Parathyroid adenoma (tissue), 2 donors: ENCODE measurements around the gene TLR5.

Source experiments
- H2AFZ ChIP-seq: fragments of 300-600 bp; sonication (generic); one replicate; pipeline ENCODE4 v1.7.0; 2017; ENCODE audit warnings: antibody characterized with exemption, mild to moderate bottlenecking
- H3K27ac ChIP-seq: fragments of 300-600 bp; sonication (generic); one replicate; pipeline ENCODE4 v1.7.0; 2017
- H3K27me3 ChIP-seq: fragments of 300-600 bp; sonication (generic); one replicate; pipeline ENCODE4 v1.7.0; 2017; ENCODE audit warnings: low read length; ENCODE audit not compliant: control insufficient read depth, insufficient read depth
- H3K36me3 ChIP-seq: fragments of 300-600 bp; sonication (generic); one replicate; pipeline ENCODE4 v1.7.0; 2017; ENCODE audit warnings: low read length; ENCODE audit not compliant: control insufficient read depth, insufficient read depth
- H3K4me1 ChIP-seq: fragments of 300-600 bp; sonication (generic); one replicate; pipeline ENCODE4 v1.7.0; 2017; ENCODE audit warnings: control low read depth
- H3K4me2 ChIP-seq: fragments of 300-600 bp; sonication (generic); one replicate; pipeline ENCODE4 v1.7.0; 2017; ENCODE audit warnings: low read length
- H3K4me3 ChIP-seq: fragments of 300-600 bp; sonication (generic); one replicate; pipeline ENCODE4 v1.7.0; 2017; ENCODE audit warnings: low read depth, low read length
- H3K79me2 ChIP-seq: fragments of 300-600 bp; sonication (generic); one replicate; pipeline ENCODE4 v1.7.0; 2017; ENCODE audit warnings: control low read depth
- H3K9ac ChIP-seq: fragments of 300-600 bp; sonication (generic); one replicate; pipeline ENCODE4 v1.7.0; 2017; ENCODE audit warnings: mild to moderate bottlenecking
- H3K9me3 ChIP-seq: fragments of 300-600 bp; sonication (generic); one replicate; pipeline ENCODE4 v1.7.0; 2017; ENCODE audit warnings: low read length; ENCODE audit not compliant: control insufficient read depth
- TF ChIP-seq, protein P1 (sequence below): fragments of 300-600 bp; sonication (generic); IDR thresholded peaks from one replicate; pipeline ENCODE4 v1.7.0; 2017; ENCODE audit warnings: antibody characterized with exemption, mild to moderate bottlenecking
- donor health status: primary hyperparathyroidism.

Gene TLR5

DNA sequence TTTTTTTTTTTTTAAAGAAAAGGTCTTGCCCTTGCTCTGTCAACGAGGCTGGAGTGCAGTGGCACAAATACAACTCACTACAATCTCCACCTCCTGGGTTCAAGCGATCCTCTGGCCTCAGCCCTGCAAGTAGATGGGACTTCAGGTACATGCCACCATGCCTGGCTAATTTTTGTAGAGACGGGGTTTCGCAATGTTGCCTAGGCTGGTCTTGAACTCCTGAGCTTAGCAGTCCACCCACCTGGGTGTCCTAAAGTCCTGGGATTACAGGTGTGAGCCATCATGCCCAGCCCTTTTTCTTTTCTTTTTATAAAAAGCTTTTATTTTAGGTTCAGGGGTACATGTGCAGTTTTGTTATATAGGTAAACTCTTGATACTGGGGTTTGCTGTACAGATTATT, 47.2 kb downstream of the TLR5 start:
- Histone ChIP-seq H3K4me2 (no peak overlapping the region), H3K9ac (no peak overlapping the region), H3K9me3 (no peaks in the 10 kb centered on the region), H3K27ac (no peak overlapping the region), H2AFZ (no peak overlapping the region), H3K27me3 (no peaks in the 10 kb centered on the region), H3K4me1 (no peaks in the 10 kb centered on the region), H3K36me3 (no peaks in the 10 kb centered on the region), H3K4me3 (no peak overlapping the region), H3K79me2 (no peaks in the 10 kb centered on the region)
- TF ChIP-seq, protein P1, sequence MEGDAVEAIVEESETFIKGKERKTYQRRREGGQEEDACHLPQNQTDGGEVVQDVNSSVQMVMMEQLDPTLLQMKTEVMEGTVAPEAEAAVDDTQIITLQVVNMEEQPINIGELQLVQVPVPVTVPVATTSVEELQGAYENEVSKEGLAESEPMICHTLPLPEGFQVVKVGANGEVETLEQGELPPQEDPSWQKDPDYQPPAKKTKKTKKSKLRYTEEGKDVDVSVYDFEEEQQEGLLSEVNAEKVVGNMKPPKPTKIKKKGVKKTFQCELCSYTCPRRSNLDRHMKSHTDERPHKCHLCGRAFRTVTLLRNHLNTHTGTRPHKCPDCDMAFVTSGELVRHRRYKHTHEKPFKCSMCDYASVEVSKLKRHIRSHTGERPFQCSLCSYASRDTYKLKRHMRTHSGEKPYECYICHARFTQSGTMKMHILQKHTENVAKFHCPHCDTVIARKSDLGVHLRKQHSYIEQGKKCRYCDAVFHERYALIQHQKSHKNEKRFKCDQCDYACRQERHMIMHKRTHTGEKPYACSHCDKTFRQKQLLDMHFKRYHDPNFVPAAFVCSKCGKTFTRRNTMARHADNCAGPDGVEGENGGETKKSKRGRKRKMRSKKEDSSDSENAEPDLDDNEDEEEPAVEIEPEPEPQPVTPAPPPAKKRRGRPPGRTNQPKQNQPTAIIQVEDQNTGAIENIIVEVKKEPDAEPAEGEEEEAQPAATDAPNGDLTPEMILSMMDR: no peak

DNA sequence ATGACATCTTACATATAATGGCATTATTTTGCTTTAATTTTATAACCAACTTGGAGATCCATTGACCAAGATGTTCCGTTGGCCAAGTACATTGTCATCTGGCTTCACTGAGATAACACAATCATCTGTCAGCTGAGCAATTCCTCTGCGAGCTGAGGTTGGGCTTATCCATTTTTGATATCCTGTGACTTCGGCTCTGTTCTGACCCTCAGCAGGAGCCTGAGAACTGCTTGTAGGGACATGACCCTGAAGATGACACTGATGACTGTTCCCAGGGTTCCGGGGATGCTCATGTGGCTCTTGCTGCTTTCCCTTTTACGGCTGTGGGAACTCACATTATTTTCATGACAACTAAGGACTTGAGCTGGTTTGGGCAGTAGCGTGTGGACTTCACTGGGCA, 51.2 kb downstream of the TLR5 start:
- TF ChIP-seq, protein P1: no peak
- H3K36me3 ChIP-seq: no peaks in the 10 kb centered on the region
- no peaks in the 10 kb centered on the region for H3K27me3 ChIP-seq
- H3K9me3 ChIP-seq: no peaks in the 10 kb centered on the region
- H3K4me2 ChIP-seq: no peak overlapping the region
- H3K4me1 ChIP-seq: no peaks in the 10 kb centered on the region
- H3K4me3 ChIP-seq: no peak overlapping the region
- H2AFZ ChIP-seq: no peak overlapping the region
- no peaks in the 10 kb centered on the region for H3K79me2 ChIP-seq
- H3K27ac ChIP-seq: no peak overlapping the region
- no peak overlapping the region for H3K9ac ChIP-seq

DNA sequence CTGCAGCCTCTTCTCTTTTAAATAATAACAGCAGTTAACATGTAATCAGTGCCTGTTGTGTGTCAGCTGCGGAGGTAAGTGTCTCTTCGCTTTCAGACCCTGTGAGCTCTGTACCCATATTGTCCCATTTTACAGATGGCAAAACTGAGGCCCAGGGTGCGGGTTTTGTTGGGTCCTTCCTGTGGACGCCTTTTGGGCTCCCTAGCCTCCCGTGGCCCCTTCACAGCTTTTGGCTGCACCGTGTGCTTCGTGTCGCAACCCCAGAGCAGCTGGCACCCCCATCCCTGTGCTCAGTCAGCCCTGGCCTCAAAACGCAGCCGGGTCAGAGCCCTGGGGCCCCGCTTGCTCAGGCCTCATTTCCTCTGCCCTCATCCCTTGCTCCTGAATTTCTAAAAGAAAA, 53.8 kb downstream of the TLR5 start:
- Histone ChIP-seq H3K4me1 (no peaks in the 10 kb centered on the region), H3K27ac (no peak overlapping the region)

DNA sequence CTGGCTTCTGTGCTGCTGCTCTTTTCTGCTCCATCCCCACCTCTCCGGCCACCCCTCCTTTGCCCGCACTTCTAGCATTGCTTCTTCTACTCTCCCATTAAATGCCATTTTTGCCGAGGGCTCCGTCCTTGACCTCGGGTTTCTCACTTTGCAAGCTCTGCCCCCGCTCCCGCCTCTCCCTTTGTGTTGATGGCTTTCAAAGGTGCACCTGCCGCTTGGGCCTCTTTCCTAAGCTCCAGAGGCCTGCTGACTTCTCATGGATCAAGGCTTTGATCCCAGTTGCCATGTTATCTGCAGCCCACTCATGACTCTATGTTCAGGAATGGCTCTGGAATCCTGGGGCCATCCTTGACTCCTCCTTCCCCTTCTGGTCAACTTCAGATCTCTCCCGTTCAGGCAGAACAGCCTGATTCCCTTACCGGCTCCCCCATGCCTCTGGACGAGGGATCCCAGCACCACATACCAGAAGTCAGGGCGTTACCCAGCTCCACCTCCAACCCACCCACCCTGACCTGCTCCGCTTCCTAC, 54.3 kb downstream of the TLR5 start:
- Histone ChIP-seq H3K27ac (no peak overlapping the region), H3K9ac (no peak overlapping the region), H3K36me3 (no peaks in the 10 kb centered on the region), H3K4me2 (no peak overlapping the region), H3K9me3 (no peaks in the 10 kb centered on the region), H3K27me3 (no peaks in the 10 kb centered on the region), H3K4me1 (no peaks in the 10 kb centered on the region), H3K79me2 (no peaks in the 10 kb centered on the region), H3K4me3 (no peak overlapping the region), H2AFZ (no peak overlapping the region)
- TF ChIP-seq, protein P1: no peak

More for the DNA sequence above, 53.8 kb downstream of the TLR5 start:
- Histone ChIP-seq H3K9ac (no peak overlapping the region), H3K4me3 (no peak overlapping the region), H3K4me2 (no peak overlapping the region), H2AFZ (no peak overlapping the region), H3K27me3 (no peaks in the 10 kb centered on the region), H3K79me2 (no peaks in the 10 kb centered on the region), H3K9me3 (no peaks in the 10 kb centered on the region), H3K36me3 (no peaks in the 10 kb centered on the region)
- TF ChIP-seq, protein P1: no peak
